AG09309 (cell line): ENCODE data around the gene COL9A2.

Source experiments
- DNase-seq: peaks from one replicate; pipeline ENCODE4 v3.0.0-alpha.2; 2010; ENCODE audit warnings: low read depth
- H3K4me3 ChIP-seq: 2 replicates; pipeline ENCODE4 v1.5.1; 2011; ENCODE audit warnings: mild to moderate bottlenecking, low read depth, low read length, moderate library complexity; ENCODE audit not compliant: control insufficient read depth
- CTCF ChIP-seq: IDR thresholded peaks from 2 replicates; pipeline ENCODE4 v1.5.1; 2011; ENCODE audit warnings: mild to moderate bottlenecking, low read depth, low read length, inconsistent platforms; ENCODE audit not compliant: insufficient read depth, control insufficient read depth; ENCODE audit errors: missing control alignments

Gene COL9A2

GRCh38 chr1:40309374-40310128 is 7.5 kb downstream of the COL9A2 start:
- no peak for TF ChIP-seq CTCF
- no peak for DNase-seq
- H3K4me3 ChIP-seq, result no peak overlapping the region

GRCh38 chr1:40308036-40308727 is 8.9 kb downstream of the COL9A2 start:
- no peak for DNase-seq
- H3K4me3 ChIP-seq, result no peak overlapping the region
- TF ChIP-seq CTCF, result no peak

- TF ChIP-seq CTCF, result no peak
- no peak overlapping the region for H3K4me3 ChIP-seq
- no peak for DNase-seq
These were observed 9.9 kb downstream of the COL9A2 start for GRCh38 chr1:40307186-40307585.

GRCh38 chr1:40306296-40306695 is 10.8 kb downstream of the COL9A2 start:
- no peak overlapping the region for H3K4me3 ChIP-seq
- DNase-seq, result no peak
- no peak for TF ChIP-seq CTCF

GRCh38 chr1:40305871-40306270 is 11.2 kb downstream of the COL9A2 start:
- no peak for DNase-seq
- no peak for TF ChIP-seq CTCF
- no peak overlapping the region for H3K4me3 ChIP-seq

- peak; percentile 20 for TF ChIP-seq CTCF
- DNase-seq, result no peak
- no peak overlapping the region for H3K4me3 ChIP-seq
These were observed 11.6 kb downstream of the COL9A2 start for GRCh38 chr1:40305451-40305850.
